GM23338 (cell line): ENCODE results near the gene ZNF415. TPM values are rescaled to one million over a fixed set of nuclear protein-coding genes. Genes with fewer than 3 reads are reported as not detected.

Experiments
- ATAC-seq: fragments of 200-7000 bp; cut with Tn5 transposase; 3 replicates; pipeline ENCODE4 v1.9.1; 2020
- DNase-seq: peaks from one replicate; pipeline ENCODE4 v3.0.0-alpha.2; 2015; ENCODE audit warnings: low spot score
- H2AFZ ChIP-seq: fragments of 200-600 bp; sonication (generic); 2 replicates; pipeline ENCODE4 v1.8.0; 2016; ENCODE audit warnings: antibody characterized with exemption, mild to moderate bottlenecking, moderate library complexity
- H3F3A ChIP-seq: fragments of 200-600 bp; sonication (generic); replicated peaks from 2 replicates; pipeline ENCODE4 v1.8.0; 2017; ENCODE audit warnings: antibody characterized with exemption, mixed run types, low read depth
- H3K27ac ChIP-seq: fragments of 200-600 bp; sonication (generic); 2 replicates; pipeline ENCODE4 v1.6.1; 2016; ENCODE audit warnings: low read depth
- H3K27me3 ChIP-seq: fragments of 200-600 bp; sonication (generic); 2 replicates; pipeline ENCODE4 v1.8.0; 2016; ENCODE audit warnings: mild to moderate bottlenecking, mixed run types, moderate library complexity; ENCODE audit not compliant: insufficient read depth
- H3K36me3 ChIP-seq: fragments of 200-600 bp; sonication (generic); 2 replicates; pipeline ENCODE4 v1.8.0; 2016; ENCODE audit warnings: mild to moderate bottlenecking; ENCODE audit not compliant: insufficient read depth
- H3K4me1 ChIP-seq: fragments of 200-600 bp; sonication (generic); 2 replicates; pipeline ENCODE4 v1.8.0; 2016; ENCODE audit warnings: mild to moderate bottlenecking, moderate library complexity; ENCODE audit not compliant: insufficient read depth
- H3K4me2 ChIP-seq: fragments of 200-600 bp; sonication (generic); 2 replicates; pipeline ENCODE4 v1.7.1; 2017; ENCODE audit warnings: mixed run types
- H3K4me3 ChIP-seq: fragments of 200-600 bp; sonication (generic); 2 replicates; pipeline ENCODE4 v1.6.1; 2016; ENCODE audit warnings: mixed run types
- H3K79me2 ChIP-seq: fragments of 200-600 bp; sonication (generic); replicated peaks from 2 replicates; pipeline ENCODE4 v1.8.0; 2017; ENCODE audit warnings: mild to moderate bottlenecking; ENCODE audit not compliant: insufficient read depth
- H3K9me2 ChIP-seq: fragments of 200-600 bp; sonication (generic); 2 replicates; pipeline ENCODE4 v1.8.0; 2017; ENCODE audit not compliant: insufficient read depth
- H4K20me1 ChIP-seq: fragments of 200-600 bp; sonication (generic); replicated peaks from 2 replicates; pipeline ENCODE4 v1.8.0; 2017; ENCODE audit warnings: mild to moderate bottlenecking; ENCODE audit not compliant: insufficient read depth
- H3K27ac Mint-ChIP-seq: 2 replicates; pipeline ENCODE4 v1.8.0; 2020; ENCODE audit warnings: inconsistent platforms, mild to moderate bottlenecking, moderate library complexity, mixed read lengths
- H3K27me3 Mint-ChIP-seq: 3 replicates; pipeline ENCODE4 v1.8.0; 2022; ENCODE audit warnings: low read depth, mild to moderate bottlenecking, moderate library complexity, mixed read lengths, inconsistent platforms; ENCODE audit not compliant: insufficient read depth, poor library complexity
- H3K36me3 Mint-ChIP-seq: 3 replicates; pipeline ENCODE4 v1.8.0; 2021; ENCODE audit warnings: low read depth, mild to moderate bottlenecking, inconsistent platforms, moderate library complexity, mixed read lengths
- H3K4me1 Mint-ChIP-seq: 3 replicates; pipeline ENCODE4 v1.8.0; 2020; ENCODE audit warnings: mild to moderate bottlenecking, inconsistent platforms, mixed read lengths
- H3K4me3 Mint-ChIP-seq: 3 replicates; pipeline ENCODE4 v1.8.0; 2021; ENCODE audit warnings: moderate library complexity, mild to moderate bottlenecking, inconsistent platforms, mixed read lengths
- H3K9me3 Mint-ChIP-seq: 3 replicates; pipeline ENCODE4 v1.8.0; 2020; ENCODE audit warnings: moderate library complexity, mild to moderate bottlenecking, inconsistent platforms, mixed read lengths
- CREB1 ChIP-seq: fragments of 250-450 bp; sonication (Bioruptor Pico); IDR thresholded peaks from 2 replicates; pipeline ENCODE4 v1.5.0; 2020; ENCODE audit warnings: low read depth, mild to moderate bottlenecking, moderate library complexity
- EZH2phosphoT487 ChIP-seq: fragments of 200-600 bp; sonication (generic); IDR thresholded peaks from one replicate; pipeline ENCODE4 v1.8.1; 2018; ENCODE audit warnings: antibody characterized with exemption; ENCODE audit not compliant: unreplicated experiment
- JUNB ChIP-seq: IDR thresholded peaks from one replicate; pipeline ENCODE4 v1.6.1; 2016; ENCODE audit warnings: antibody characterized with exemption; ENCODE audit not compliant: unreplicated experiment
- POLR2AphosphoS5 ChIP-seq: IDR thresholded peaks from 2 replicates; pipeline ENCODE4 v1.6.1; 2016; ENCODE audit warnings: antibody characterized with exemption, low read depth
- REST ChIP-seq: IDR thresholded peaks from one replicate; pipeline ENCODE4 v1.6.1; 2018; ENCODE audit warnings: antibody characterized with exemption; ENCODE audit not compliant: unreplicated experiment
- STAT1 ChIP-seq: IDR thresholded peaks from one replicate; pipeline ENCODE4 v1.6.1; 2016; ENCODE audit warnings: antibody characterized with exemption; ENCODE audit not compliant: unreplicated experiment
- ZNF114 ChIP-seq: fragments of 250-450 bp; sonication (Bioruptor Pico); IDR thresholded peaks from 2 replicates; pipeline ENCODE4 v1.5.0; 2020; ENCODE audit warnings: mild to moderate bottlenecking, moderate library complexity
- ZNF331 ChIP-seq: fragments of 250-450 bp; sonication (Bioruptor Pico); IDR thresholded peaks from 2 replicates; pipeline ENCODE4 v1.5.0; 2020; ENCODE audit warnings: low read depth, mild to moderate bottlenecking, moderate library complexity
- polyA plus RNA-seq: library from polyadenylated mRNA; unstranded; fragments of >200 nt; fragmentation: Nextera tagmentation; extraction: Ambion mirVana; gene quantifications from 2 replicates; pipeline ENCODE4 v1.2.1, GENCODE V29; 2016
- total RNA-seq: library from RNA; depleted of rRNA; stranded (reverse); fragments of >200 nt; shearing (Covaris generic); gene quantifications from 2 replicates; pipeline ENCODE4 v1.2.3, GENCODE V29; 2014
- TF ChIP-seq, protein P1 (sequence below): fragments of 250-450 bp; sonication (Bioruptor Pico); IDR thresholded peaks from 2 replicates; pipeline ENCODE4 v1.5.0; 2020; ENCODE audit warnings: mild to moderate bottlenecking, moderate library complexity
- TF ChIP-seq, protein P2 (sequence below): IDR thresholded peaks from 2 replicates; pipeline ENCODE4 v1.6.1; 2016; ENCODE audit warnings: antibody characterized with exemption

Gene ZNF415
- total and polyA plus RNA-seq, 2 experiments from 2014 or later = 9.2 to 9.3 TPM

DNA sequence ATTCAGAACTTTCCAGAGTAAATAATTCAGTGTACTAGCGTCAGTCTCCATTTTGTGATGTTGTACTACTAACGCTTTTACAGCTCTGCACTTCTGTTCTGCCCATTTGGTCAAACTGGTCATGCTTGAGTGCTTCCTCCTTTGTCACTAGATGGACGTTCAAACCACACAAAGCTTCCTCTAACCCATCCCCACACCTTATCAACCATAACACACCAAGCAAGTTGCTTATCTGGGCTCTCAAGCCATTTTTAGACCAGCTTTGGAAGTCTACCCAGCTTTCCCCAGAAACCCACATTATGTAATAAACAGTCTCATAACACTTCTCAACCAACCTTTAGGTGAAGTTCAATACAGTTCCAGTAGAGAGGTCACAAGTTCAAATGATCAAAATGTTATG is 28.4 kb upstream of the ZNF415 start:
- ATAC-seq (no peak), DNase-seq (no peak)
- H3K4me3 Mint-ChIP-seq = no peak overlapping the region
- Histone ChIP-seq H3K36me3 (peaks cover 16% of the 10 kb centered on the region), H3K27me3 (0 out of 2 replicates have a peak, but pooled peaks cover 3% of the 10 kb centered on the region), H3K4me1 (peaks cover 5% of the 10 kb centered on the region; the same call in 1 of the 2 replicates), H3K4me3 (no peak overlapping the region), H3K79me2 (0 out of 2 replicates have a peak, but pooled peaks cover 14% of the 10 kb centered on the region), H4K20me1 (peaks cover 16% of the 10 kb centered on the region), H2AFZ (no peak overlapping the region), H3K9me2 (no peaks in the 10 kb centered on the region), H3F3A (no peaks in the 10 kb centered on the region), H3K4me2 (no peak overlapping the region), H3K27ac (no peak overlapping the region)
- peaks cover 10% of the 10 kb centered on the region for H3K4me1 Mint-ChIP-seq
- TF ChIP-seq, protein P1, sequence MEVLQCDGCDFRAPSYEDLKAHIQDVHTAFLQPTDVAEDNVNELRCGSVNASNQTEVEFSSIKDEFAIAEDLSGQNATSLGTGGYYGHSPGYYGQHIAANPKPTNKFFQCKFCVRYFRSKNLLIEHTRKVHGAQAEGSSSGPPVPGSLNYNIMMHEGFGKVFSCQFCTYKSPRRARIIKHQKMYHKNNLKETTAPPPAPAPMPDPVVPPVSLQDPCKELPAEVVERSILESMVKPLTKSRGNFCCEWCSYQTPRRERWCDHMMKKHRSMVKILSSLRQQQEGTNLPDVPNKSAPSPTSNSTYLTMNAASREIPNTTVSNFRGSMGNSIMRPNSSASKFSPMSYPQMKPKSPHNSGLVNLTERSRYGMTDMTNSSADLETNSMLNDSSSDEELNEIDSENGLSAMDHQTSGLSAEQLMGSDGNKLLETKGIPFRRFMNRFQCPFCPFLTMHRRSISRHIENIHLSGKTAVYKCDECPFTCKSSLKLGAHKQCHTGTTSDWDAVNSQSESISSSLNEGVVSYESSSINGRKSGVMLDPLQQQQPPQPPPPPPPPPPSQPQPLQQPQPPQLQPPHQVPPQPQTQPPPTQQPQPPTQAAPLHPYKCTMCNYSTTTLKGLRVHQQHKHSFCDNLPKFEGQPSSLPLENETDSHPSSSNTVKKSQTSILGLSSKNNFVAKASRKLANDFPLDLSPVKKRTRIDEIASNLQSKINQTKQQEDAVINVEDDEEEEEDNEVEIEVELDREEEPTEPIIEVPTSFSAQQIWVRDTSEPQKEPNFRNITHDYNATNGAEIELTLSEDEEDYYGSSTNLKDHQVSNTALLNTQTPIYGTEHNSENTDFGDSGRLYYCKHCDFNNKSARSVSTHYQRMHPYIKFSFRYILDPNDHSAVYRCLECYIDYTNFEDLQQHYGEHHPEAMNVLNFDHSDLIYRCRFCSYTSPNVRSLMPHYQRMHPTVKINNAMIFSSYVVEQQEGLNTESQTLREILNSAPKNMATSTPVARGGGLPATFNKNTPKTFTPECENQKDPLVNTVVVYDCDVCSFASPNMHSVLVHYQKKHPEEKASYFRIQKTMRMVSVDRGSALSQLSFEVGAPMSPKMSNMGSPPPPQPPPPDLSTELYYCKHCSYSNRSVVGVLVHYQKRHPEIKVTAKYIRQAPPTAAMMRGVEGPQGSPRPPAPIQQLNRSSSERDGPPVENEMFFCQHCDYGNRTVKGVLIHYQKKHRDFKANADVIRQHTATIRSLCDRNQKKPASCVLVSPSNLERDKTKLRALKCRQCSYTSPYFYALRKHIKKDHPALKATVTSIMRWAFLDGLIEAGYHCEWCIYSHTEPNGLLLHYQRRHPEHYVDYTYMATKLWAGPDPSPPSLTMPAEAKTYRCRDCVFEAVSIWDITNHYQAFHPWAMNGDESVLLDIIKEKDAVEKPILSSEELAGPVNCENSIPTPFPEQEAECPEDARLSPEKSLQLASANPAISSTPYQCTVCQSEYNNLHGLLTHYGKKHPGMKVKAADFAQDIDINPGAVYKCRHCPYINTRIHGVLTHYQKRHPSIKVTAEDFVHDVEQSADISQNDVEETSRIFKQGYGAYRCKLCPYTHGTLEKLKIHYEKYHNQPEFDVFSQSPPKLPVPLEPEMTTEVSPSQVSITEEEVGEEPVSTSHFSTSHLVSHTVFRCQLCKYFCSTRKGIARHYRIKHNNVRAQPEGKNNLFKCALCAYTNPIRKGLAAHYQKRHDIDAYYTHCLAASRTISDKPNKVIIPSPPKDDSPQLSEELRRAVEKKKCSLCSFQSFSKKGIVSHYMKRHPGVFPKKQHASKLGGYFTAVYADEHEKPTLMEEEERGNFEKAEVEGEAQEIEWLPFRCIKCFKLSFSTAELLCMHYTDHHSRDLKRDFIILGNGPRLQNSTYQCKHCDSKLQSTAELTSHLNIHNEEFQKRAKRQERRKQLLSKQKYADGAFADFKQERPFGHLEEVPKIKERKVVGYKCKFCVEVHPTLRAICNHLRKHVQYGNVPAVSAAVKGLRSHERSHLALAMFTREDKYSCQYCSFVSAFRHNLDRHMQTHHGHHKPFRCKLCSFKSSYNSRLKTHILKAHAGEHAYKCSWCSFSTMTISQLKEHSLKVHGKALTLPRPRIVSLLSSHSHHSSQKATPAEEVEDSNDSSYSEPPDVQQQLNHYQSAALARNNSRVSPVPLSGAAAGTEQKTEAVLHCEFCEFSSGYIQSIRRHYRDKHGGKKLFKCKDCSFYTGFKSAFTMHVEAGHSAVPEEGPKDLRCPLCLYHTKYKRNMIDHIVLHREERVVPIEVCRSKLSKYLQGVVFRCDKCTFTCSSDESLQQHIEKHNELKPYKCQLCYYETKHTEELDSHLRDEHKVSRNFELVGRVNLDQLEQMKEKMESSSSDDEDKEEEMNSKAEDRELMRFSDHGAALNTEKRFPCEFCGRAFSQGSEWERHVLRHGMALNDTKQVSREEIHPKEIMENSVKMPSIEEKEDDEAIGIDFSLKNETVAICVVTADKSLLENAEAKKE = no peak
- TF ChIP-seq ZNF114 (CRISPR knock-in tag) (no peak), CREB1 (CRISPR knock-in tag) (no peak), JUNB (no peak), EZH2phosphoT487 (no peak), ZNF331 (CRISPR knock-in tag) (no peak)
- no peak overlapping the region for H3K27ac Mint-ChIP-seq
- peaks cover 17% of the 10 kb centered on the region for H3K27me3 Mint-ChIP-seq
- peaks cover 52% of the 10 kb centered on the region for H3K9me3 Mint-ChIP-seq
- peaks cover 34% of the 10 kb centered on the region for H3K36me3 Mint-ChIP-seq

DNA sequence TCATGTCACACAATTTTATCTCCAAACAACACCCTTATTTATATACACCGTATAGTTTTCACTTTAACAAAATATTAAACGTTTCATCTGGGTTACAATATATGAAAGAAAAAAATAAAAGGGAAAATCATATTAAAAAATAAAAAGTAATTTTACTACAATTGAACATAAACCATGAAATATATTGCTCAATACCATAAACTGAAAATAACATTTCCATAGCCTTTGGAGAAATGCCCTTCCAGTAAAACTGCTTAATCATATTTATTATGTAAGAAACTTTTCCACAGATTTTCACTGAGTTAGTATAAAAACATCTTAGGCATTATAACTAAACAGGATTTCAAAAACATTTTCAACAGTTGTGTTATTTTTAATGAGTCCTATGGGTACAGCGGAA is 27.6 kb upstream of the ZNF415 start:
- H3K4me3 Mint-ChIP-seq = no peak overlapping the region
- H3K4me2 ChIP-seq = no peak overlapping the region
- H3K9me3 Mint-ChIP-seq = peaks cover 44% of the 10 kb centered on the region
- TF ChIP-seq, protein P2, sequence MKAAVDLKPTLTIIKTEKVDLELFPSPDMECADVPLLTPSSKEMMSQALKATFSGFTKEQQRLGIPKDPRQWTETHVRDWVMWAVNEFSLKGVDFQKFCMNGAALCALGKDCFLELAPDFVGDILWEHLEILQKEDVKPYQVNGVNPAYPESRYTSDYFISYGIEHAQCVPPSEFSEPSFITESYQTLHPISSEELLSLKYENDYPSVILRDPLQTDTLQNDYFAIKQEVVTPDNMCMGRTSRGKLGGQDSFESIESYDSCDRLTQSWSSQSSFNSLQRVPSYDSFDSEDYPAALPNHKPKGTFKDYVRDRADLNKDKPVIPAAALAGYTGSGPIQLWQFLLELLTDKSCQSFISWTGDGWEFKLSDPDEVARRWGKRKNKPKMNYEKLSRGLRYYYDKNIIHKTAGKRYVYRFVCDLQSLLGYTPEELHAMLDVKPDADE = no peak
- TF ChIP-seq STAT1 (no peak), ZNF331 (CRISPR knock-in tag) (no peak), ZNF114 (CRISPR knock-in tag) (no peak), JUNB (no peak), POLR2AphosphoS5 (no peak), REST (no peak)

More for the DNA sequence above, 27.6 kb upstream of the ZNF415 start:
- H3K27ac Mint-ChIP-seq = no peak overlapping the region
- no peaks in the 10 kb centered on the region for H3K9me2 ChIP-seq
- 0 out of 2 replicates have a peak, but pooled peaks cover 14% of the 10 kb centered on the region for H3K79me2 ChIP-seq
- peaks cover 17% of the 10 kb centered on the region for H3K27me3 Mint-ChIP-seq
- no peaks in the 10 kb centered on the region for H3F3A ChIP-seq
- H3K4me3 ChIP-seq = no peak overlapping the region
- H3K4me1 ChIP-seq = peaks cover 5% of the 10 kb centered on the region; the same call in 1 of the 2 replicates
- no peak overlapping the region for H2AFZ ChIP-seq
- peaks cover 26% of the 10 kb centered on the region for H3K36me3 Mint-ChIP-seq
- H3K27me3 ChIP-seq = 0 out of 2 replicates have a peak, but pooled peaks cover 3% of the 10 kb centered on the region
- ATAC-seq (no peak), DNase-seq (no peak)
- peaks cover 16% of the 10 kb centered on the region for H4K20me1 ChIP-seq
- H3K36me3 ChIP-seq = peaks cover 8% of the 10 kb centered on the region
- peaks cover 10% of the 10 kb centered on the region for H3K4me1 Mint-ChIP-seq
- no peak overlapping the region for H3K27ac ChIP-seq
